ENCODE measurements around the gene ZHX3. TPM values are rescaled to one million over a fixed set of nuclear protein-coding genes. Genes with fewer than 3 reads are reported as not detected.
A peak's percentile ranks its signal among the peaks of the same experiment; 100 is the strongest.

The ZHX3 gene
- total and polyA plus RNA-seq, 2 of the 4 experiments (the other 2 are of a cell fraction), result 25.0 to 28.0 TPM

- peak overlapping the region; percentile 21; the same call in 1 of the 2 replicates for H3K18ac ChIP-seq (ENCODE audit: low read depth, low read length)
- H2AFZ ChIP-seq (replicated peaks; ENCODE audit: low read length, poor library complexity), result no peak overlapping the region
- H3K4me3 ChIP-seq (ENCODE audit: insufficient read depth, low read depth, low read length), result no peak overlapping the region
- peak overlapping the region; percentile 34 for H4K91ac ChIP-seq (ENCODE audit: insufficient read depth, low read depth, low read length)
- no peak overlapping the region for H2BK20ac ChIP-seq (ENCODE audit: low read depth, low read length)
- H4K5ac ChIP-seq (ENCODE audit: low read depth, low read length), result peak overlapping the region; percentile 50; the same call in 1 of the 2 replicates
- H3K27me3 ChIP-seq (ENCODE audit: control insufficient read depth, insufficient read depth, low read length), result no peaks in the 10 kb centered on the region
- H3K4ac ChIP-seq (ENCODE audit: low read depth, low read length), result peak overlapping the region; percentile 42
- WGBS, 2 experiments (ENCODE audit: extremely low coverage in 2 of 2, insufficient read length in 1 of 2), result no CpG with 5 or more reads among the region's 2 CpGs
- no peak overlapping the region for H3K9ac ChIP-seq (ENCODE audit: low read depth, low read length)
- POLR2A ChIA-PET (ENCODE audit: unreplicated experiment), result no interaction called here
- peak overlapping the region in 1 of 2 experiments; percentile 81; a peak in 3 of 4 replicates for H4K8ac ChIP-seq (ENCODE audit: low read depth in 2 of 2, low read length in 2 of 2)
- peak; percentile 97 for DNase-seq
- peak overlapping the region; percentile 89 for H2AK5ac ChIP-seq (ENCODE audit: low read depth, low read length)
- H3K36me3 ChIP-seq (ENCODE audit: control insufficient read depth, insufficient read depth, low read length), result no peaks in the 10 kb centered on the region
- H3K4me1 ChIP-seq (ENCODE audit: control insufficient read depth, insufficient read depth, low read length), result peaks cover 1% of the 10 kb centered on the region; the same call in 1 of the 2 replicates
- peaks cover 11% of the 10 kb centered on the region for H3K9me3 ChIP-seq (ENCODE audit: control insufficient read depth, insufficient read depth, low read length)
- peak overlapping the region; percentile 70; the same call in 1 of the 2 replicates for H3K23ac ChIP-seq (ENCODE audit: low read depth, low read length)
- H3K4me2 ChIP-seq (ENCODE audit: low read depth, low read length), result peak overlapping the region; percentile 29; the same call in 1 of the 2 replicates
- CTCF ChIA-PET, result interaction anchor here (1.0 kb wide), 1 partner anchor 16 kb away, joined by 3 read pairs; no protein-coding TSS in a partner anchor
- H3K9me1 ChIP-seq (ENCODE audit: insufficient read depth, low read length), result peaks cover 3% of the 10 kb centered on the region
- no peak overlapping the region for H2AK9ac ChIP-seq (replicated peaks; ENCODE audit: low read depth, low read length, poor library complexity)
- peaks cover 40 to 73% of the 10 kb centered on the region in 2 experiments for H3K79me1 ChIP-seq (ENCODE audit: low read depth in 1 of 2, low read length in 2 of 2)
- no TSS peak for BruUV-seq (replicated peaks)
- peak; percentile 92 for ATAC-seq (ENCODE audit: low read depth)
- dilution Hi-C loops (cut with HindIII; ENCODE audit: low sequenced_read_pairs, unreplicated experiment) (no loop called here), in situ Hi-C loops (cut with MboI; ENCODE audit: low sequenced_read_pairs) (no loop called here), intact Hi-C loops (cut with micrococcal nuclease) (no loop called here)
- no peak overlapping the region for H3K56ac ChIP-seq (ENCODE audit: extremely low read depth, insufficient read depth, low read length)
- H3K14ac ChIP-seq (replicated peaks; ENCODE audit: low read depth, low read length), result peak overlapping the region; percentile 16; the same call in 1 of the 2 replicates
- no peak overlapping the region for H2BK15ac ChIP-seq (ENCODE audit: low read depth, low read length)
- peaks cover 6% of the 10 kb centered on the region; the same call in 1 of the 2 replicates for H4K20me1 ChIP-seq (ENCODE audit: insufficient read depth, low read length)
- no peak for TF ChIP-seq MXI1 (IDR thresholded peaks at IDR 0.05; ENCODE audit: borderline replicate concordance, low read depth, low read length)
- no peak for TF ChIP-seq NFE2L2 (IDR thresholded peaks at IDR 0.05; ENCODE audit: low read depth, low read length)
- TF ChIP-seq RCOR1 (IDR thresholded peaks at IDR 0.05; ENCODE audit: insufficient replicate concordance, low read length), result peak; percentile 29
- no peak for TF ChIP-seq POLR2A (IDR thresholded peaks at IDR 0.05; ENCODE audit: low read depth, low read length)
- TF ChIP-seq BHLHE40 (IDR thresholded peaks at IDR 0.05; ENCODE audit: low read depth, low read length), result no peak
- TF ChIP-seq RFX5 (IDR thresholded peaks at IDR 0.05; ENCODE audit: low read depth, low read length), result no peak
- no peak for TF ChIP-seq CHD1 (IDR thresholded peaks at IDR 0.05; ENCODE audit: low read depth, low read length)
- peak; percentile 96 for TF ChIP-seq CEBPB (IDR thresholded peaks at IDR 0.05; ENCODE audit: low read depth, low read length)
- peak; percentile 73 for TF ChIP-seq FOS (IDR thresholded peaks at IDR 0.05; ENCODE audit: low read depth, low read length)
- no peak for TF ChIP-seq ELK1 (IDR thresholded peaks at IDR 0.05; ENCODE audit: borderline replicate concordance, low read depth, low read length)
- no peak for TF ChIP-seq USF2 (IDR thresholded peaks at IDR 0.05; ENCODE audit: low read depth, low read length)
- no peak for TF ChIP-seq MAFK (IDR thresholded peaks at IDR 0.05; ENCODE audit: low read depth, low read length)
- no peak for TF ChIP-seq MAZ (IDR thresholded peaks at IDR 0.05; ENCODE audit: borderline replicate concordance, low read depth, low read length)
- TF ChIP-seq SMC3 (IDR thresholded peaks at IDR 0.05; ENCODE audit: low read depth, low read length), result no peak; the same call in 1 of the 2 replicates
- no peak for TF ChIP-seq CTCF (conservative IDR thresholded peaks at IDR 0.05; ENCODE audit: low read depth, low read length)
- TF ChIP-seq RAD21 (IDR thresholded peaks at IDR 0.05; ENCODE audit: low read length), result no peak
- H2BK120ac ChIP-seq (ENCODE audit: low read depth, low read length), result peak overlapping the region; percentile 53
- peak overlapping the region; percentile 50; the same call in 1 of the 2 replicates for H3K27ac ChIP-seq (ENCODE audit: insufficient read depth, low read length)
- H2BK5ac ChIP-seq (ENCODE audit: low read depth, low read length, poor library complexity, severe bottlenecking), result peak overlapping the region; percentile 83
Observed at GRCh38 chr20:41287327-41287726, 30.2 kb downstream of the ZHX3 start.
